GM21423 (cell line): ENCODE data around the gene ZNF142.
A peak's percentile ranks its signal among the peaks of the same experiment; 100 is the strongest.
"Not testable (repeated sequence)": the region's sequence is repeated elsewhere in the genome, so short reads cannot be mapped to it uniquely, and the experiment has no call there.

Experiments
- ATAC-seq: cut with Tn5 transposase; IDR thresholded peaks from one replicate; pipeline ENCODE4 v1.9.1; 2021; ENCODE audit warnings: mild to moderate bottlenecking, moderate library complexity; ENCODE audit not compliant: unreplicated experiment

Gene ZNF142

GRCh38 chr2:218659258-218659987, at the start of gene ZNF142, which contains the start of gene BCS1L:
TSS of gene ZNF142 (minus strand) at chr2:218659623. CDS start at chr2:218656429, 3,194 bp downstream.
TSS of gene BCS1L (plus strand) at chr2:218659683. CDS start at chr2:218660988, 1,305 bp downstream.
- ATAC-seq, result peak; percentile 96

- ATAC-seq, result no peak
Measured at GRCh38 chr2:218708086-218708485, 48.7 kb upstream of the ZNF142 start.

- no peak for ATAC-seq
Measured at GRCh38 chr2:218703341-218703740, 43.9 kb upstream of the ZNF142 start.

- ATAC-seq, result no peak
Measured at GRCh38 chr2:218701806-218702205, 42.4 kb upstream of the ZNF142 start.

- ATAC-seq, result no peak
Measured at GRCh38 chr2:218698885-218699284, 39.5 kb upstream of the ZNF142 start.

- no peak for ATAC-seq
Measured at GRCh38 chr2:218694405-218695145, 35.2 kb upstream of the ZNF142 start.

- ATAC-seq, result no peak
Measured at GRCh38 chr2:218691234-218691633, 31.8 kb upstream of the ZNF142 start.

GRCh38 chr2:218687400-218688060, 28.1 kb upstream of the ZNF142 start:
- ATAC-seq, result not testable (repeated sequence)

- no peak for ATAC-seq
Measured at GRCh38 chr2:218680061-218680460, 20.6 kb upstream of the ZNF142 start.

GRCh38 chr2:218679119-218679518, 19.7 kb upstream of the ZNF142 start:
- no peak for ATAC-seq

- ATAC-seq, result peak; percentile 98
Measured at GRCh38 chr2:218671654-218672566, 12.5 kb upstream of the ZNF142 start, which contains the start of the genes RNF25 and STK36. TSS of gene RNF25 (minus strand) at chr2:218672002. CDS start at chr2:218671970, 32 bp downstream. TSS of gene STK36 (plus strand) at chr2:218672086. CDS start at chr2:218672830, 744 bp downstream.

GRCh38 chr2:218671097-218671653, 11.8 kb upstream of the ZNF142 start:
- ATAC-seq, result no peak

- no peak for ATAC-seq
Measured at GRCh38 chr2:218664653-218665052, 5.2 kb upstream of the ZNF142 start.

GRCh38 chr2:218663901-218664300, 4.5 kb upstream of the ZNF142 start:
- no peak for ATAC-seq

- no peak for ATAC-seq
Measured at GRCh38 chr2:218662827-218663226, 3.4 kb upstream of the ZNF142 start.

GRCh38 chr2:218662377-218662776, 3.0 kb upstream of the ZNF142 start:
- ATAC-seq, result no peak

GRCh38 chr2:218659988-218660358, 550 bp upstream of the ZNF142 start:
- ATAC-seq, result no peak

GRCh38 chr2:218658671-218659257, 659 bp downstream of the ZNF142 start:
- peak; percentile 23 for ATAC-seq

- no peak for ATAC-seq
Measured at GRCh38 chr2:218655751-218656150, 3.7 kb downstream of the ZNF142 start.

- no peak for ATAC-seq
Measured at GRCh38 chr2:218648787-218649100, 10.7 kb downstream of the ZNF142 start.
